GM04503 (cell line): Measurements from ENCODE around the gene EPB41L5.

ENCODE experiments used
- DNase-seq: peaks from one replicate; pipeline ENCODE4 v3.0.0-alpha.2; 2012; ENCODE audit warnings: low read depth

EPB41L5 gene

DNA sequence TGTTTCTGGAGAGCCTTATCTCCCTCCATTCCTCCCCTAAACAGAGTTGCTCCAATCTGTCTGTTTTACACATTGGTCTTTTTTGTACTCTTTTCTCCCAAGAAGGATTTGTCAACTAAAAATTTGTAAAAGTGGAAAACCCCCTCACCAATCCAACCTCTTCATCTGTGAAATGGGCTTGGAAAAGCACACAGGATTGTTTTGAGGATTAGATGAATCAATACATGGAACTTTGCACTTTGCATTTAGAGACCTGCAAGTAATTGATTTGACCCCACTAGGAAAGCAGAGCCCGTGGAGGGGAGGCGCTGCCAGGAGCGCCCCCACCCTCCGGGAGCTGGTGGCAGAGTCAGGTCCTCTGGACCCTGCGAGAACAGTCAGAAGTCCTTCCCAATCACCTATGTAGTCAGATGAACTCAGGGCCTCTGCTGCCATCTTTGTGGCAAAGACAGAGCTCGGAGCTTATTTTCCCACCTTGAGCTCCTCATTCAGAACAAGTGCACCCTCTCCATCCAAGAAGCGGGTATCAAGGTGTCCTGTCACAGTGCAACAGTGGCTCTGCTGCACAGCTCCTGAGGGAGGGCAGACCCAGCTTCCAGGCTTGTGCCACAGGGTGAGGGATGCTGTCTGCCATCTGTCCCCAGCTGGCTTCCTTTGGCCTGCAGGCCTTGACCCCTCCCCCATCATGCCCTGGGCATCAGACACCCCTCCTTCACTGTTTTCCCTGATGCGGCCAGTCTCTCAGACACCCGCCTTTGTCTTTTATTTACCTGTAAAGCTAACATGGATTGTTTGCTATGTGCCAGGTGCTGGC lies 212.1 kb downstream of the EPB41L5 start:
- no peak for DNase-seq

DNA sequence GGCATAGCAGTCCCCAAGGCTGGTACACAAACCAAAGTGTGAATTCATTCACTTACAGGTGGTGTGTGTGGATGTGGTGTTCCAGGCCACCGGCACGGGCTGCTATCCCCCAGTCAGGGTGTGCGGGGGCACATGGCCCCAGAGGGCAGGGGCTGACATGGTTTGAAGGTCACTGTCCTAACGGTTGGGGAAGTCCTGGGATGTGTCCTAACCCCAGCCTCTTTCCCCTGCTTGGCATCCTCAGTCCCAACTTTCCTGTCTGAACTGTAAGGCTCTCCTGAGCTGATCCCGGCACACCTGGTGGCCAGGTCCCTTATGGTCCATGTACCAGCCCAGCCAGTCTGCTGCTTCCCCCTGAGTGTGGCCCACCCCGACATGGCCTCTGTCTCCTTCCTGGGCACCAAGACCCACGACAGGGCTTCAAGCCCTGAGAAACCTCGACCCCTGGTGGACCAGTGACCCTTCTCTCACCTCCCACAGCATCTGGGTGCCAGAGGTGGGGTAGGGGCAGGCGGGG lies 212.7 kb downstream of the EPB41L5 start:
- no peak for DNase-seq

DNA sequence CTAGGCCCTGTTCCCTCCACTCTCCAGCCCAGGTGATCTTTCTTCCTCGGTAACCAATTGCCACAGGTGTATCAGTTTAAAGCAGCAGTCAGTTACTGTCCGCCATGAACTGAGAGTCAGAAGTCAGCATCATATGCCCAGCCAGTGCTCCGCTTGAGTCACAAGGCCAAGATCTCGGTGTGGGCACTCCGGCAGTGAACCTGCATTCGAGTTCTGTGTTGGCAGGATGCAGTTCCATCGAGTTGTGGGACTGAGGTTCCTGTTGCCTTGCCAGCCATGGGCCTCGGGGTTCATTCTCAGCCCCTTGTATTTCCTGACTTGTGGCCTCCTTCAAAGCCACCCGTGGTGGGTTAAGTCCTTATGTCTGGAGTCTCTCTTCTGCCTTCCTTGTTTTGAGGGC lies 213.4 kb downstream of the EPB41L5 start:
- DNase-seq: no peak

DNA sequence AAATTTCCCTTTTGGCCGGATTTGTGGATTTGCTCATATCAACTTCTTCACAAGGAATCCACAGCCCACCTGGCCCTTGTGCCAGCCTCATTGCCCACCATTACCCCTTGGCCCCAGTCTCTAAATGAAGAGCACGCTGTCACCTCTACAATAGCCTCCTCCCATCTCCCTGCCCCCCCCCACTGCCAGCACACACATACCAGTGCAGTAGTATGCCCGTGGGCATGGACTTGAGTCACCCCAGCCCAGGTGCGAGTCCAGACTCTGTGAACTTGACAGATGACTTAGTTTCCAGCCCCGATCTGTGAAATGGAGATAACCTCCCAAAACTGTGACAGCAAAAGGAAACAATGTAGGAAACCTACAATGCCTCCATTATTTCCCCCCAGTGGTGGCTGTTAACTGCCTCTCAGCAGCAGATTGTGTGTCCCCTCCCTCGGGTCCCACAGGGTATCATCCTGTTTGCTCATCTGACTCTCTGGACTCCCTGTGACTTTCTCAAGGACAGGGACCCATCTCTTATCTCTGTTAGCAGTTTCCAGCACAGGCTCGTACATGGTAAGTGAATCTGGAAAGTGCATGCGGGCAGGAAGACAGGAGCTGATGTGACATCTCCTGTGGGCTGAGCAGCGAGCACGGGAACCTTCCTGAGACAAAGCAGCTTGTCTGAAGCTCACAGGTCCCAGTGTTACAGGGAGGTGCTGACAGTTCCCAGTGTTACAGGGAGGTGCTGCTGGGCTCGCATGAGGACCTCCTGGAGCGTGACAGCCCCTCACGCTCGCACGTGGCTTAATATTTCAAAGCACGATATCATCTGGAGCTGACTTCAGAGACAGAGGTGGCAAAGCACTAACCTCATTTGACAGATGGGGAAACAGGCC lies 214.5 kb downstream of the EPB41L5 start:
- no peak for DNase-seq

DNA sequence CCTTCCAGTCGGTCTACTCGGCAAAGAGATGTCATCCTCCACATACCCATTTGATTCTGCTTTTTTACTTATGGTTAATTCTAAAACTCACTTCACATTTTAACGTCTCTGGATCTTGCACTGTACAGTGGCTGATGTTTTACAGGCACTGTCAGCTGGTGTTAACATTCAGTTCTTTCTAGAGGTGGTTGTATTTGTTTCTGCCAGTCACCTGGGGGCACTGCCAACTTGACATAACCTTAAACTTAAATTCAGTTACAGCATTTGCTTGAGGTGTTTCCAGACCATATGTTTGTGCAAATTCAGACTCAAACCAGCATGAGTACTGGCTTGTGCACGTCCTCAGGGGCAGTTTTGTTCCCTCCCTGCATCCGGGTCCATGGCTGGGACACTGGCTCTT lies 215.6 kb downstream of the EPB41L5 start:
- no peak for DNase-seq
